Measurements from ENCODE around the gene ENTPD2.

- TF ChIP-seq, protein P1, sequence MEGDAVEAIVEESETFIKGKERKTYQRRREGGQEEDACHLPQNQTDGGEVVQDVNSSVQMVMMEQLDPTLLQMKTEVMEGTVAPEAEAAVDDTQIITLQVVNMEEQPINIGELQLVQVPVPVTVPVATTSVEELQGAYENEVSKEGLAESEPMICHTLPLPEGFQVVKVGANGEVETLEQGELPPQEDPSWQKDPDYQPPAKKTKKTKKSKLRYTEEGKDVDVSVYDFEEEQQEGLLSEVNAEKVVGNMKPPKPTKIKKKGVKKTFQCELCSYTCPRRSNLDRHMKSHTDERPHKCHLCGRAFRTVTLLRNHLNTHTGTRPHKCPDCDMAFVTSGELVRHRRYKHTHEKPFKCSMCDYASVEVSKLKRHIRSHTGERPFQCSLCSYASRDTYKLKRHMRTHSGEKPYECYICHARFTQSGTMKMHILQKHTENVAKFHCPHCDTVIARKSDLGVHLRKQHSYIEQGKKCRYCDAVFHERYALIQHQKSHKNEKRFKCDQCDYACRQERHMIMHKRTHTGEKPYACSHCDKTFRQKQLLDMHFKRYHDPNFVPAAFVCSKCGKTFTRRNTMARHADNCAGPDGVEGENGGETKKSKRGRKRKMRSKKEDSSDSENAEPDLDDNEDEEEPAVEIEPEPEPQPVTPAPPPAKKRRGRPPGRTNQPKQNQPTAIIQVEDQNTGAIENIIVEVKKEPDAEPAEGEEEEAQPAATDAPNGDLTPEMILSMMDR (IDR thresholded peaks at IDR 0.05; ENCODE audit: low read depth, low read length, missing input control) = no peak
- TF ChIP-seq GABPA (IDR thresholded peaks at IDR 0.05 in 1 of 2, conservative IDR thresholded peaks at IDR 0.05 in 1 of 2) (no peak), FOXA1 (IDR thresholded peaks at IDR 0.05) (no peak), RXRA (IDR thresholded peaks at IDR 0.05) (no peak), HNF4A (conservative IDR thresholded peaks at IDR 0.05) (no peak), TAF1 (conservative IDR thresholded peaks at IDR 0.05) (no peak), EGR1 (IDR thresholded peaks at IDR 0.05; ENCODE audit: low read depth in 2 of 2) (no peak), MAX (IDR thresholded peaks at IDR 0.05) (no peak)
Observed at GRCh38 chr9:137007816-137008270, 46.0 kb downstream of the ENTPD2 start.
